Astrocyte of the cerebellum (primary cell): ENCODE data around the gene MPPED1.

Source experiments
- DNase-seq: peaks from one replicate; pipeline ENCODE4 v3.0.0-alpha.2; 2011; ENCODE audit warnings: low read depth
- H3K4me3 ChIP-seq: 2 replicates; pipeline ENCODE4 v1.5.1; 2011; ENCODE audit warnings: mild to moderate bottlenecking, low read depth, low read length, moderate library complexity
- CTCF ChIP-seq: IDR thresholded peaks from 2 replicates; pipeline ENCODE4 v1.5.1; 2012; ENCODE audit warnings: low read length, low read depth, moderate library complexity, mild to moderate bottlenecking; ENCODE audit errors: missing control alignments
- in situ Hi-C: cut with HindIII; loops from 2 replicates; pipeline ENCODE4 v1.10.0; 2017; ENCODE audit warnings: low sequenced_read_pairs

The MPPED1 gene

GRCh38 chr22:43397766-43398165 is 14.0 kb upstream of the MPPED1 start:
- DNase-seq = no peak
- in situ Hi-C loops = no loop called here
- H3K4me3 ChIP-seq = no peak overlapping the region
- no peak for TF ChIP-seq CTCF

GRCh38 chr22:43398246-43398645 is 13.6 kb upstream of the MPPED1 start:
- DNase-seq = no peak
- no peak overlapping the region for H3K4me3 ChIP-seq
- TF ChIP-seq CTCF = no peak
- in situ Hi-C loops = no loop called here

GRCh38 chr22:43398910-43399309 is 12.9 kb upstream of the MPPED1 start:
- in situ Hi-C loops = no loop called here
- no peak overlapping the region for H3K4me3 ChIP-seq
- DNase-seq = no peak
- TF ChIP-seq CTCF = no peak

- no peak for TF ChIP-seq CTCF
- H3K4me3 ChIP-seq = no peak overlapping the region
- in situ Hi-C loops = no loop called here
- DNase-seq = no peak
These were observed 12.4 kb upstream of the MPPED1 start for GRCh38 chr22:43399338-43399979.

- in situ Hi-C loops = no loop called here
- no peak for TF ChIP-seq CTCF
- H3K4me3 ChIP-seq = no peak overlapping the region
- no peak for DNase-seq
These were observed 11.8 kb upstream of the MPPED1 start for GRCh38 chr22:43399980-43400358.

- no peak overlapping the region for H3K4me3 ChIP-seq
- in situ Hi-C loops = no loop called here
- DNase-seq = no peak
- TF ChIP-seq CTCF = no peak
These were observed 11.4 kb upstream of the MPPED1 start for GRCh38 chr22:43400449-43400848.

- DNase-seq = no peak
- in situ Hi-C loops = no loop called here
- H3K4me3 ChIP-seq = no peak overlapping the region
- no peak for TF ChIP-seq CTCF
These were observed 10.6 kb upstream of the MPPED1 start for GRCh38 chr22:43401233-43401632.
